GM23338 (cell line): Measurements from ENCODE around the gene SMAD3.

Experiments
- CREB1 ChIP-seq: fragments of 250-450 bp; sonication (Bioruptor Pico); IDR thresholded peaks from 2 replicates; pipeline ENCODE4 v1.5.0; 2020; ENCODE audit warnings: low read depth, mild to moderate bottlenecking, moderate library complexity
- CTCF ChIP-seq, 2 experiments: fragments of 200-600 bp in 1 of 2; sonication (generic) in 1 of 2; conservative IDR thresholded peaks; 2 replicates each; pipeline versions ENCODE4 v1.5.1 to v1.6.1; 2016 to 2017; ENCODE audit warnings: antibody characterized with exemption in 2 of 2, low read depth in 2 of 2, mild to moderate bottlenecking in 2 of 2, moderate library complexity in 1 of 2
- ETS1 ChIP-seq: IDR thresholded peaks from 2 replicates; pipeline ENCODE4 v1.6.1; 2016; ENCODE audit warnings: antibody characterized with exemption
- EZH2 ChIP-seq: fragments of 200-600 bp; sonication (generic); IDR thresholded peaks from one replicate; pipeline ENCODE4 v1.8.0; 2017; ENCODE audit warnings: antibody characterized with exemption, mild to moderate bottlenecking, low read depth; ENCODE audit not compliant: unreplicated experiment
- EZH2phosphoT487 ChIP-seq: fragments of 200-600 bp; sonication (generic); IDR thresholded peaks from one replicate; pipeline ENCODE4 v1.8.1; 2018; ENCODE audit warnings: antibody characterized with exemption; ENCODE audit not compliant: unreplicated experiment
- JUNB ChIP-seq: IDR thresholded peaks from one replicate; pipeline ENCODE4 v1.6.1; 2016; ENCODE audit warnings: antibody characterized with exemption; ENCODE audit not compliant: unreplicated experiment
- POLR2AphosphoS5 ChIP-seq: IDR thresholded peaks from 2 replicates; pipeline ENCODE4 v1.6.1; 2016; ENCODE audit warnings: antibody characterized with exemption, low read depth
- REST ChIP-seq: IDR thresholded peaks from one replicate; pipeline ENCODE4 v1.6.1; 2018; ENCODE audit warnings: antibody characterized with exemption; ENCODE audit not compliant: unreplicated experiment
- STAT1 ChIP-seq: IDR thresholded peaks from one replicate; pipeline ENCODE4 v1.6.1; 2016; ENCODE audit warnings: antibody characterized with exemption; ENCODE audit not compliant: unreplicated experiment
- ZNF114 ChIP-seq: fragments of 250-450 bp; sonication (Bioruptor Pico); IDR thresholded peaks from 2 replicates; pipeline ENCODE4 v1.5.0; 2020; ENCODE audit warnings: mild to moderate bottlenecking, moderate library complexity

GRCh38 chr15:67084561-67084960, 19.2 kb downstream of the SMAD3 start:
- TF ChIP-seq CTCF (conservative IDR thresholded peaks at IDR 0.05; ENCODE audit: low read depth in 2 of 2) (no peak), REST (no peak), EZH2phosphoT487 (no peak), EZH2 (no peak), CREB1 (CRISPR knock-in tag) (no peak), POLR2AphosphoS5 (no peak), ZNF114 (CRISPR knock-in tag) (no peak), JUNB (no peak), ETS1 (no peak), STAT1 (no peak)
